NCI-H2227 treated with DMSO at 0.1 percent for 48 hours (cell line): Measurements from ENCODE around the gene SLC6A3.
"Not testable (repeated sequence)": the region's sequence is repeated elsewhere in the genome, so short reads cannot be mapped to it uniquely, and the experiment has no call there.

Experiments
- DNase-seq: peaks from one replicate; lab custom pipeline; 2025; lab: John Stamatoyannopoulos, UW

SLC6A3 gene

GRCh38 chr5:1477341-1477740 is 32.1 kb upstream of the SLC6A3 start:
- no peak for DNase-seq

- DNase-seq, result no peak
Observed at GRCh38 chr5:1476967-1477310, 31.7 kb upstream of the SLC6A3 start.

- no peak for DNase-seq
Observed at GRCh38 chr5:1476181-1476966, 31.1 kb upstream of the SLC6A3 start.

DNA sequence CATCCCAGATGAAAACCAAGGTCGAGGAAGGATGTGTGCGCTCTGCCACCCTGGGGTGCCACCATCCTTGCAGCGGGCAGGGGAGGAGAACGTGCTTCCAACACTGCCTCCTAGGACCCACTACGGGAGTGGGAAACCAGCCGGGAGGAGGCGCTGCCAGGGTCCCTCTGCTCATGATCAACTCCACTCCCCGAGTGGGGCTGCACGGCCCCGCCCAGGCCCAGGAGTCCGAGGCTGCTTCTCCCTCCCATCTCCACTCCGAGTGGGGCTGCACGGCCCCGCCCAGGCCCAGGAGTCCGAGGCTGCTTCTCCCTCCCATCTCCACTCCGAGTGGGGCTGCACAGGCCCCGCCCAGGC is 30.3 kb upstream of the SLC6A3 start:
- DNase-seq, result not testable (repeated sequence)

DNA sequence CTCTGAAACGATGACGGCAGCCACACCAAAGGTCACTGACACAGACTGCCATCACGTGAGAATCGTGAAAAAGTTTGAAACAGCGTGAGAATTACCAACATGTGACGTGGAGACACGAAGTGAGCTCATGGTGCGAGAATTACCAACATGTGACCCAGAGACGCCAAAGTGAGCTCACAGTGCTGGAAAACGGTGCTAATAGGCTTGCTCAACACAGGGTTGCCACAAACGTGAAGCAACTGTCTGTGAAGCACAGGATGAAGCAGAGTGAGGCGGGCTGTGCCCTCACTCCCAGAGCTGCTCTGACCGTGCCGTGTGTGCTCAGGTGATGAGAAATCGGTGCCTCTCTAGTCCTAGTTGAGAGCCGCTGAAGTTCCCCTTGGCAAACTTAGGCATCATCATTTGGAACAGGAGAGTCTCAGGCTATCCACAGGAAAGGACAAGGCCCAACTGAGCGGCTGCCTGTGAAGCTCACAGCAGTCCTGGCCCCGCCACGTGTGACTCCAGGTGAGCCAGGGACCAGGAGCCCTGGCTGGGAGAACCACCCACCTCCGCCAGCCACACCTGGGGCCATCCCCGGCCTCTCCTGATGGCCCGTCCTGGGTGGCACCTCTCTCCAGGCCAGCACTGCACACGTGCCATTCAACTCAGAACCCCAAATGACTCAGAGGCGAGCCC is 29.8 kb upstream of the SLC6A3 start:
- DNase-seq, result no peak

DNA sequence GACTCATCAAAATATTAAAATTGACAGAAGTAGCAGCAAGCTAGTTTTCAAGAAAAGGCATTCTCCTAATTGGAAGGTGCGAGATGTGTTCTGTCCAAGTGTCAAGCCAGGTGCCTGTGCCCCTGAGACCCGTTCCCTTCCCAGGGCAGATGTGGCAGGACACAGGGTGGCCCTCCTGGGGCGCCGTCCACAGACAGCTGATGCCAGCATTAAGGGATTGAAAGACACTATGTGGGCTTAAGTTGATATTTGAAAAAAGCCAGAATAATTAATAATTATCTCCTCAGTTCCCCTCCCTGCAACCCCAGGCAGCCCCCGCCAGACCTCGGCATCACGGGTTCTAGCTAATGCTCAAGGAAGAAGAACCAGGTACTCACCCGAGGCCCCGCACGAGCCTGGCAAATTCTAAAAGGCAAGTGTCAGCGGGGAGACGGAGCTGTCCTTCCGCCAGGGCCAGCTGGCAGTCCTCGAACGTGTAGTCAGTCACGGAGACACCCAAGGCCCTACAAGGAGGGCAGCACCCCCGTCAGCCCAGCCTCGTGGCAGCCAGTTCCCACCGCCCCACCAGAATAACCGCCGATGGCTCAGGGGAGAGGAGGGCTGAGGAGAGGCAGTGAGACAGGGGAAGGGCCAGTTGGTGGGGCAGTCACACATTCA is 29.1 kb upstream of the SLC6A3 start:
- DNase-seq, result no peak

GRCh38 chr5:1473746-1474145 is 28.5 kb upstream of the SLC6A3 start:
- DNase-seq, result no peak

DNA sequence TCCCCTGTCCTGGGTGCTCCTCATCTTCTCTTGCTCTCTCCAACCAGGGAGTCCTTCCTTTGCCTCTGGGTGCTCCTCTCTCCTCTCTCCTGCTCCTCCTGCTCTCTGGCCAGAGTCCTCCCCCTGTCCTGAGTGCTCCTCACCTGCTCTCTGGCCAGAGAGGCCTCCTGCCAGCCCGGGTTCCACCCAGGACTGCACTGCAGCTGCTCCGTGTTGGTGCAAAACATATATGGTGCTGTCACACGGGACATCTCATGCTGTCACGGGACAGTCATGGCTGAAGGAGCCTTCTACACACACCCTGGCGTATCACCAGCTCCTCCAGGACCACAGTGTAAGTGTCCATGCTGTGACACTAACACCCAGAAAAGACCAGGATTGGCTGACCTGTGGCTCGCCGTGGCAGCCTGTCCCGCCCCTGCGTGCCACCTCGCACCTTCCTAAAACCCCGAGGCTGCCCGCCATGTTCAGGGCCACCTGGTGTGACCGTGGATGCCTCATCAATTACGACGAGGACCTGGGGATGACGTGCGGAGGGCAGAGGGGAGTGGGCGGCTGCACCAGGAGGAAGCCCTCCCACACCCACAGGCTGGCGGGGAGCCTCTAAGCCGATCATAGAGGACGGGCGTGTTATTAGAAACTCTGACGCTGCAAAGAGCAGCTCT is 27.9 kb upstream of the SLC6A3 start:
- DNase-seq, result no peak

DNA sequence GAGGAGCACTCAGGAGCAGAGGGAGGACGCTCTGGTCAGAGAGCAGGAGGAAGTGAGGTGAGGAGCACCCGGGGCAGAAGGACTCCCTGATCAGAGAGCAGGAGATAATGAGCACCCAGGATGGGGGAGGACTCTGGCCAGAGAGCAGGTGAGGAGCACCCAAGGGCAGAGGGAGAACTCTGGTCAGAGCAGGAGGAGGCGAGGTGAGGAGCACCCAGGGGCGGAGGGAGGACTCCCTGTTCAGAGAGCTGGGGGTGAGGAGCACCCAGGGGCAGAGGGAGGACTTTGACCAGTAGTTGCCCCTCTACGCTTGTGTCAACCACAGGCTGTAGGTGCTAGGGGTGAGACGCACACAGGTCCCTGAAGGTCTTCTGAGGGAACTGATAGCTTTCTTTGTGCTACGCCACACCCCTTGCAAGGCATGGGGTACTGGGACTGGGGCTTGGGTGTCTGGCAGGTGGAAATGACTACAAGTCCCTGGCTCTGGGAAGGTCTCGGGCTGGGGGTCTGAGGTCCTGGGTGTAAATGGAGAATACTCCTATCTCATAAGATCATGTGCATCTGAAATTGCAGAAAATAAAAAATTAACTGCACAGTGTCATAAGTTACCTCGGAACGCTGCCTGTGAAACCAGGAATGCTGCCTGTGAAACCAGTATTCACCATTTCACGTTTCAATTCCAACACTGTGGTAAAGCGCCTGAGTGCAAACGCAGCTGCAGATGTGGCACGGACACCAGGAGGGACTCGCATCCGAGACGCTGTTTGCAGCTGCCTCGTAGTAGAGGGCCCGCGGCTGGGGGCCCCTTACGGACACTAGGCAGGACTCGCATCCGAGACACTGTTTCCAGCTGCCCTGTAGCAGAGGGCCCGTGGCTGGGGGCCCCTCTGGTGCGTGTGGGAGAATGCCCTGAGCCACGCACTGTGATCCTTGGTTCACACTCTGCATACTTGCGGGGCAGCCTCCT is 27.0 kb upstream of the SLC6A3 start:
- no peak for DNase-seq

- DNase-seq, result no peak
Observed at GRCh38 chr5:1471240-1471853, 26.1 kb upstream of the SLC6A3 start.

- DNase-seq, result no peak
Observed at GRCh38 chr5:1470762-1471211, 25.5 kb upstream of the SLC6A3 start.

- no peak for DNase-seq
Observed at GRCh38 chr5:1468629-1469527, 23.6 kb upstream of the SLC6A3 start.

GRCh38 chr5:1468247-1468612 is 23.0 kb upstream of the SLC6A3 start:
- no peak for DNase-seq

DNA sequence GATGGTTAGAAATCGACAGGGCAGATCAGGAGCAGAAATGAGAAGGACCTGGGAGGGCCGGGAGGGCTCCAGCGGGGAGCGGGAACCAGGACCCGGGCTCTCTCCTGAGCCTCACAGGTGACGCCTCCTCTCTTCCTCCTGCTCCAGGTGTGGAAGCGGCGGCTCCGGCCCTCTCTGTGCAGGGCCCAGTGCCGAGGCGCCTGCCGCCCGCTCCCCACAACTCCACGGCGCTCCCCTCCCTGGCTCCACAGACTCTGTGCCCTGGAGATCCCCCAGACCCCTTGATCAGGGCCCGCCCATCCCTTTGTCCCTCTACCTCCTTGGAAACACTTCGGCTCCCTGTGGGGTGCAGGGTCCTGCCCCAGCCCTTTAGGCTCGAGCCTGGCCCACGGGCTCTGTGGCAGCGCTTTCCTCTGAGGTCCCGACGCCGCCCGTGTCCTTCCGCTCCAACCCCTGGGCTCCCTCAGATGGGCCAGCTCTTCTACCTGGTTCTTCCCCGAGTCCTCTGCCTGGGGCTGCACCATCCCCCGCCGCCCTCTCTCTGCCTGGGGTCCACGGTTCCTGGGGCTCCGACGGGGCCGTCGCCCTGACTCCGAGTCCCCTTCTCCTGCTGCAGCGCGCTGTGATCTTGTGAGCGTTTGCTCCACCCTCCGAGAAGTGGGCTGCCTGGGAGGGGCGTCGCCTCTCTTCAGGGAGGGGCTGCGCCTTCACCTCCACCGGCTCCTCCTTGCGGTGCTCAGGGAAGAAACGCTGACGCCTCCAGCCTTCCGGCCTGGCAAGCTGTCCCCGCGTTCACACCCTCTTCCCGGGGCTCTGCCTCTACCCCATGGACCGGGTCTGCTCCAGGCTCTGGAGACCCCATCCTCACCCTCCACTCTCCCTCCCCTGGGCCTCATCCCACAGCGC is 22.4 kb upstream of the SLC6A3 start:
- DNase-seq, result no peak

GRCh38 chr5:1466631-1467265 is 21.5 kb upstream of the SLC6A3 start:
- DNase-seq, result no peak

DNA sequence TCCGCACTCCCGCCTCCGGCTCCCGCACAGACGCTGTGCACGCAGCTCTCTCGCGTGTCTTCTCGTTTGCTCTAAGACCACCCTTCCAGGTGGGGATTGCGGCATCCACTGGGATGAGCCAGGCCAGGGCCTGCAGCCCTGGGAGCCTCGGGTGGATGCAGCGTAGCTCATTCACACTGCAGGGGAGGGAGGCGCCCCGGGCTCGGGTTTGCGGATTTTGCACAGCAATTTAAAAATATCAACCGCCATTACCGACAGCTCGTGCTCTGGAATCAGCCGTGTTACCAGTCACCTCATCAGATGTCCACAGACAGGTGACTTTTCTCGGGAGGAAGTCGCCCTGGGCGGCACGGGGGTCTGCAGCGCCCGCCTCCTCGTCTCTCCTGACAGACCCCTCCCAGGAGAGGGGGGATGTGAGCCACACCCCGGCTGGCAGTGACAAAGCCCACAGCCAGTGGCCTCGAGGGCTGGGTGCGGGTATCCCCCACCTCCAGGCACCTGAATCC is 20.8 kb upstream of the SLC6A3 start:
- no peak for DNase-seq

DNA sequence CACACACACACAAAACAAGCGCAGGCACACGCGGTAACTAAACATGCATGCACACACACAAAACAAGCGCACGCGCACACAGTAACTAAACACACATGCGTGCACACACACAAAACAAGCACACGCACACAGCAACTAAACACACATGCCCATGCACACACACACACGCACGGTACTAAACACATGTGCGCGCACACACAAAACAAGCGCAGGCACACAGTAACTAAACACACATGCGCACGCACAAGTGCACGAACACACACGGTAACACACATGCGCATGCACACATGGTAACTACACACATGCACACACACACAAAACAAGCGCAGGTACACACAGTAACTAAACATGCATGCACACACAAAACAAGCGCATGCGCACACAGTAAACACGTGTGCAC is 19.9 kb upstream of the SLC6A3 start:
- no peak for DNase-seq

GRCh38 chr5:1464511-1464910 is 19.3 kb upstream of the SLC6A3 start:
- no peak for DNase-seq
